K562 (cell line): ENCODE measurements around the gene MED15. TPM values are rescaled to one million over a fixed set of nuclear protein-coding genes. Genes with fewer than 3 reads are reported as not detected.

Experiments used
- BHLHE40 ChIP-seq: IDR thresholded peaks from 2 replicates; pipeline ENCODE4 v1.6.1; 2011; ENCODE audit warnings: low read length, improper control_type of control experiment
- FIP1L1 ChIP-seq: fragments of 200-400 bp; formaldehyde crosslinking; IDR thresholded peaks from 2 replicates; pipeline ENCODE4 v1.6.1; 2018; ENCODE audit warnings: mild to moderate bottlenecking, low read depth, low read length; ENCODE audit not compliant: poor library complexity, severe bottlenecking
- KAT2B ChIP-seq: IDR thresholded peaks from one replicate; pipeline ENCODE4 v1.6.1; 2012; ENCODE audit warnings: low read depth, mild to moderate bottlenecking, control low read depth, inconsistent platforms, low read length, moderate library complexity
- MCM3 ChIP-seq: fragments of 450-650 bp; IDR thresholded peaks from 2 replicates; pipeline ENCODE4 v1.6.1; 2016
- MEIS2 ChIP-seq: fragments of 450-650 bp; IDR thresholded peaks from 2 replicates; pipeline ENCODE4 v1.6.1; 2014; ENCODE audit warnings: mild to moderate bottlenecking; ENCODE audit not compliant: partially characterized antibody
- NELFE ChIP-seq: IDR thresholded peaks from 2 replicates; pipeline ENCODE4 v1.6.1; 2011; ENCODE audit warnings: mild to moderate bottlenecking; ENCODE audit not compliant: insufficient read depth, insufficient read length
- RAD21 ChIP-seq, 2 experiments: fragments of 250-450 bp in 1 of 2; fragments of 450-650 bp in 1 of 2; sonication (Bioruptor Pico) in 1 of 2; formaldehyde crosslinking in 1 of 2; IDR thresholded peaks in 1 of 2; conservative IDR thresholded peaks in 1 of 2; 2 replicates each; pipeline versions ENCODE4 v1.4.0 to v1.8.0; 2020 to 2022; ENCODE audit warnings: mild to moderate bottlenecking in 2 of 2, moderate library complexity in 1 of 2
- SIX5 ChIP-seq, 2 experiments: IDR thresholded peaks; 2 replicates each; pipeline ENCODE4 v1.6.1; 2011; ENCODE audit warnings: low read length in 2 of 2, borderline replicate concordance in 1 of 2, low read depth in 1 of 2, mild to moderate bottlenecking in 1 of 2, moderate library complexity in 1 of 2; ENCODE audit not compliant: insufficient read depth in 1 of 2
- SRSF9 ChIP-seq: fragments of 200-400 bp; formaldehyde crosslinking; IDR thresholded peaks from 2 replicates; pipeline ENCODE4 v1.6.1; 2017; ENCODE audit warnings: low read depth, low read length, borderline replicate concordance
- TAF7 ChIP-seq: fragments of 450-650 bp; IDR thresholded peaks from 2 replicates; pipeline ENCODE4 v1.6.1; 2016; ENCODE audit warnings: missing genetic modification characterization, missing compliant biosample characterization
- TCF3 ChIP-seq: sonication (generic); formaldehyde crosslinking; IDR thresholded peaks from 2 replicates; pipeline ENCODE4 v1.4.0; 2020; ENCODE audit warnings: mild to moderate bottlenecking, missing genetic modification reagents
- U2AF2 ChIP-seq: fragments of 200-400 bp; formaldehyde crosslinking; optimal IDR thresholded peaks from 2 replicates; pipeline ENCODE3; 2017; ENCODE audit warnings: low read depth, mild to moderate bottlenecking, low read length
- YY1 ChIP-seq, 3 experiments: IDR thresholded peaks; 2 replicates each; pipeline ENCODE4 v1.6.1; 2011; ENCODE audit warnings: low read length in 2 of 3, mild to moderate bottlenecking in 2 of 3, moderate library complexity in 2 of 3, borderline replicate concordance in 1 of 3, control low read depth in 1 of 3, low read depth in 1 of 3; ENCODE audit not compliant: insufficient read depth in 3 of 3, insufficient replicate concordance in 2 of 3, control insufficient read depth in 1 of 3, insufficient read length in 1 of 3; ENCODE audit errors: extremely low read depth in 1 of 3
- ZBTB1 ChIP-seq: sonication (generic); formaldehyde crosslinking; IDR thresholded peaks from 2 replicates; pipeline ENCODE4 v1.8.1; 2023; ENCODE audit warnings: missing genetic modification reagents, low read depth, mild to moderate bottlenecking, borderline replicate concordance
- ZNF165 ChIP-seq: fragments of 250-450 bp; sonication (Bioruptor Pico); IDR thresholded peaks from 2 replicates; pipeline ENCODE4 v1.4.0; 2020; ENCODE audit warnings: borderline replicate concordance
- ZNF263 ChIP-seq: sonication (generic); formaldehyde crosslinking; IDR thresholded peaks from 2 replicates; pipeline ENCODE4 v1.8.0; 2022; ENCODE audit warnings: mild to moderate bottlenecking, missing genetic modification reagents, borderline replicate concordance
- ZNF707 ChIP-seq: fragments of 250-450 bp; sonication (Bioruptor Pico); conservative IDR thresholded peaks from 2 replicates; pipeline ENCODE4 v1.8.0; 2022; ENCODE audit warnings: inconsistent platforms, mild to moderate bottlenecking, moderate library complexity
- ZNF717 ChIP-seq: fragments of 250-450 bp; sonication (Bioruptor Pico); IDR thresholded peaks from 2 replicates; pipeline ENCODE4 v1.5.0; 2021
- polyA plus RNA-seq, 8 experiments: library from polyadenylated mRNA; depleted of rRNA in 4 of 8; stranded (reverse) in 5 of 8; unstranded in 3 of 8; fragments of >200 nt; fragmentation: Nextera tagmentation in 2 of 8; fragmentation: Illumina TruSeq in 1 of 8; extraction: Ambion mirVana in 2 of 8; extraction: Trizol in 1 of 8; gene quantifications; 2 replicates each; pipeline versions ENCODE4 v1.2.1 to v1.2.3, GENCODE V29; 2011 to 2014; ENCODE audit warnings: inconsistent platforms in 1 of 8, missing spikeins in 1 of 8
- total RNA-seq, 7 experiments: library from RNA; depleted of rRNA in 6 of 7; stranded (reverse); fragments of >200 nt in 6 of 7; fragmentation: Illumina TruSeq in 2 of 7; extraction: Trizol in 2 of 7; gene quantifications; 2 replicates each; pipeline versions ENCODE4 v1.2.1 to v1.2.3, GENCODE V29; 2011 to 2021; ENCODE audit warnings: low replicate concordance in 1 of 7
- TF ChIP-seq, protein P1 (sequence below): fragments of 450-650 bp; IDR thresholded peaks from 2 replicates; pipeline ENCODE4 v1.6.1; 2018; ENCODE audit warnings: mild to moderate bottlenecking, low read depth; ENCODE audit not compliant: partially characterized antibody
- TF ChIP-seq, protein P2 (sequence below), 3 experiments: fragments of 200-800 bp in 1 of 3; fragments of 250-450 bp in 1 of 3; fragments of 450-650 bp in 1 of 3; sonication (Bioruptor Pico) in 1 of 3; sonication (Bioruptor generic) in 1 of 3; formaldehyde crosslinking in 1 of 3; IDR thresholded peaks; 2 replicates each; pipeline versions ENCODE4 v1.6.1 to v1.8.0; 2016 to 2022; ENCODE audit warnings: mild to moderate bottlenecking in 2 of 3, missing genetic modification characterization in 2 of 3, missing compliant biosample characterization in 1 of 3, moderate library complexity in 1 of 3
- TF ChIP-seq, protein P3 (sequence below), 3 experiments: IDR thresholded peaks in 2 of 3; conservative IDR thresholded peaks in 1 of 3; 2 replicates each; pipeline ENCODE4 v1.5.1; 2011 to 2012; ENCODE audit warnings: low read length in 3 of 3, mild to moderate bottlenecking in 3 of 3, control low read depth in 2 of 3, improper control_type of control experiment in 1 of 3, inconsistent platforms in 1 of 3, low read depth in 1 of 3, mixed read lengths in 1 of 3, moderate library complexity in 1 of 3; ENCODE audit not compliant: insufficient read depth in 2 of 3

Gene MED15
- total and polyA plus RNA-seq, 9 of the 15 experiments (the other 6 are each of a cell fraction or from before 2014, with no cell fraction given), result 4.0 to 271 (median 60.1) TPM

DNA sequence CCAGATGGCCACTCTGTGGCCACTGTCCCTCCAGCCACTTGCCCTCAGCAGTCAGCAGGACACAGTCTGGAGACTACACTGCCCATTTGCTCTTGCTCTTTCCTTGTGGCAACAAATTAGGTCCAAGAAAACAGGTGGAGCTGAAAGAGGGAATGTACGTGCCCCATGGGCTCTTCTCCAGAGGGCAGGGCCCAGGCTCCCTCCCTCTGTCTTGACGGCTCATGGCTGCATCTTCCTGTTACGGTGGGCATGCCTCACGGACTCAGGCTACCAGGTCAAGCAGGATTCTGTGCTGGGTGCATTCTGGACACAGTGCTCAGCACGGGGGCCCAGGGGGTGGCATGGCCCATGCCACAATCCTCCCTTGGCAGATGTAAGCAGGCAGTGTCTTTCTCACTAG lies 71.3 kb downstream of the MED15 start (continued):
- TF ChIP-seq SRSF9 (no peak), TAF7 (tag) (no peak), ZNF707 (CRISPR knock-in tag) (no peak), ZNF165 (CRISPR knock-in tag) (no peak), ZBTB1 (CRISPR knock-in tag) (0 out of 2 replicates have a peak, but pooled peaks have one; percentile 13), FIP1L1 (no peak), MCM3 (no peak), YY1 (IDR thresholded peaks at IDR 0.05; ENCODE audit: borderline replicate concordance in 1 of 3, control insufficient read depth in 1 of 3, extremely low read depth in 1 of 3, insufficient read depth in 3 of 3, insufficient read length in 1 of 3, insufficient replicate concordance in 2 of 3, low read depth in 1 of 3, low read length in 2 of 3) (no peak), RAD21 (CRISPR knock-in tag; conservative IDR thresholded peaks at IDR 0.05 in 1 of 2, IDR thresholded peaks at IDR 0.05 in 1 of 2) (no peak), ZNF263 (no peak), BHLHE40 (no peak), NELFE (no peak), TCF3 (no peak), MEIS2 (no peak), U2AF2 (no peak), KAT2B (no peak), ZNF717 (CRISPR knock-in tag) (no peak), SIX5 (IDR thresholded peaks at IDR 0.05; ENCODE audit: borderline replicate concordance in 1 of 2, insufficient read depth in 1 of 2, low read depth in 1 of 2, low read length in 2 of 2) (no peak)
- TF ChIP-seq, protein P1, sequence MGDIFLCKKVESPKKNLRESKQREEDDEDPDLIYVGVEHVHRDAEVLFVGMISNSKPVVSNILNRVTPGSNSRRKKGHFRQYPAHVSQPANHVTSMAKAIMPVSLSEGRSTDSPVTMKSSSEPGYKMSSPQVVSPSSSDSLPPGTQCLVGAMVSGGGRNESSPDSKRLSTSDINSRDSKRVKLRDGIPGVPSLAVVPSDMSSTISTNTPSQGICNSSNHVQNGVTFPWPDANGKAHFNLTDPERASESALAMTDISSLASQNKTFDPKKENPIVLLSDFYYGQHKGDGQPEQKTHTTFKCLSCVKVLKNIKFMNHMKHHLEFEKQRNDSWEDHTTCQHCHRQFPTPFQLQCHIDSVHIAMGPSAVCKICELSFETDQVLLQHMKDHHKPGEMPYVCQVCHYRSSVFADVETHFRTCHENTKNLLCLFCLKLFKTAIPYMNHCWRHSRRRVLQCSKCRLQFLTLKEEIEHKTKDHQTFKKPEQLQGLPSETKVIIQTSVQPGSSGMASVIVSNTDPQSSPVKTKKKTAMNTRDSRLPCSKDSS, result no peak
- TF ChIP-seq, protein P2, sequence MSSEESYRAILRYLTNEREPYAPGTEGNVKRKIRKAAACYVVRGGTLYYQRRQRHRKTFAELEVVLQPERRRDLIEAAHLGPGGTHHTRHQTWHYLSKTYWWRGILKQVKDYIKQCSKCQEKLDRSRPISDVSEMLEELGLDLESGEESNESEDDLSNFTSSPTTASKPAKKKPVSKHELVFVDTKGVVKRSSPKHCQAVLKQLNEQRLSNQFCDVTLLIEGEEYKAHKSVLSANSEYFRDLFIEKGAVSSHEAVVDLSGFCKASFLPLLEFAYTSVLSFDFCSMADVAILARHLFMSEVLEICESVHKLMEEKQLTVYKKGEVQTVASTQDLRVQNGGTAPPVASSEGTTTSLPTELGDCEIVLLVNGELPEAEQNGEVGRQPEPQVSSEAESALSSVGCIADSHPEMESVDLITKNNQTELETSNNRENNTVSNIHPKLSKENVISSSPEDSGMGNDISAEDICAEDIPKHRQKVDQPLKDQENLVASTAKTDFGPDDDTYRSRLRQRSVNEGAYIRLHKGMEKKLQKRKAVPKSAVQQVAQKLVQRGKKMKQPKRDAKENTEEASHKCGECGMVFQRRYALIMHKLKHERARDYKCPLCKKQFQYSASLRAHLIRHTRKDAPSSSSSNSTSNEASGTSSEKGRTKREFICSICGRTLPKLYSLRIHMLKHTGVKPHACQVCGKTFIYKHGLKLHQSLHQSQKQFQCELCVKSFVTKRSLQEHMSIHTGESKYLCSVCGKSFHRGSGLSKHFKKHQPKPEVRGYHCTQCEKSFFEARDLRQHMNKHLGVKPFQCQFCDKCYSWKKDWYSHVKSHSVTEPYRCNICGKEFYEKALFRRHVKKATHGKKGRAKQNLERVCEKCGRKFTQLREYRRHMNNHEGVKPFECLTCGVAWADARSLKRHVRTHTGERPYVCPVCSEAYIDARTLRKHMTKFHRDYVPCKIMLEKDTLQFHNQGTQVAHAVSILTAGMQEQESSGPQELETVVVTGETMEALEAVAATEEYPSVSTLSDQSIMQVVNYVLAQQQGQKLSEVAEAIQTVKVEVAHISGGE (CRISPR knock-in tag; IDR thresholded peaks at IDR 0.05), result no peak
- TF ChIP-seq, protein P3, sequence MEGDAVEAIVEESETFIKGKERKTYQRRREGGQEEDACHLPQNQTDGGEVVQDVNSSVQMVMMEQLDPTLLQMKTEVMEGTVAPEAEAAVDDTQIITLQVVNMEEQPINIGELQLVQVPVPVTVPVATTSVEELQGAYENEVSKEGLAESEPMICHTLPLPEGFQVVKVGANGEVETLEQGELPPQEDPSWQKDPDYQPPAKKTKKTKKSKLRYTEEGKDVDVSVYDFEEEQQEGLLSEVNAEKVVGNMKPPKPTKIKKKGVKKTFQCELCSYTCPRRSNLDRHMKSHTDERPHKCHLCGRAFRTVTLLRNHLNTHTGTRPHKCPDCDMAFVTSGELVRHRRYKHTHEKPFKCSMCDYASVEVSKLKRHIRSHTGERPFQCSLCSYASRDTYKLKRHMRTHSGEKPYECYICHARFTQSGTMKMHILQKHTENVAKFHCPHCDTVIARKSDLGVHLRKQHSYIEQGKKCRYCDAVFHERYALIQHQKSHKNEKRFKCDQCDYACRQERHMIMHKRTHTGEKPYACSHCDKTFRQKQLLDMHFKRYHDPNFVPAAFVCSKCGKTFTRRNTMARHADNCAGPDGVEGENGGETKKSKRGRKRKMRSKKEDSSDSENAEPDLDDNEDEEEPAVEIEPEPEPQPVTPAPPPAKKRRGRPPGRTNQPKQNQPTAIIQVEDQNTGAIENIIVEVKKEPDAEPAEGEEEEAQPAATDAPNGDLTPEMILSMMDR (IDR thresholded peaks at IDR 0.05 in 2 of 3, conservative IDR thresholded peaks at IDR 0.05 in 1 of 3; ENCODE audit: insufficient read depth in 2 of 3, low read depth in 1 of 3, low read length in 3 of 3), result no peak
